OCI-LY3 (cell line): ENCODE results near the gene COL4A1.

Source experiments
- H2AFZ ChIP-seq: fragments of 200-600, 300-600 bp; shearing (Covaris generic); 2 replicates; pipeline ENCODE4 v1.6.0; 2014; ENCODE audit warnings: antibody characterized with exemption, low read depth, low read length
- H3K27ac ChIP-seq: fragments of 200-600, 300-600 bp; sonication (generic); 2 replicates; pipeline ENCODE4 v1.5.1; 2014; ENCODE audit warnings: mild to moderate bottlenecking, low read length, moderate library complexity, mixed read lengths
- H3K27me3 ChIP-seq: fragments of 200-600, 300-600 bp; sonication (generic); 2 replicates; pipeline ENCODE4 v1.6.1; 2014; ENCODE audit warnings: low read depth, low read length, mixed read lengths
- H3K36me3 ChIP-seq: fragments of 200-600, 300-600 bp; sonication (generic); replicated peaks from 2 replicates; pipeline ENCODE3; 2014; ENCODE audit warnings: low read depth, low read length, mixed read lengths
- H3K4me1 ChIP-seq: fragments of 300-600, 200-600 bp; sonication (generic); 2 replicates; pipeline ENCODE4 v1.6.1; 2014; ENCODE audit warnings: low read length, mixed read lengths
- H3K4me2 ChIP-seq: fragments of 200-600, 300-600 bp; sonication (generic); 2 replicates; pipeline ENCODE4 v1.6.1; 2014; ENCODE audit warnings: low read length, mixed read lengths
- H3K4me3 ChIP-seq: fragments of 300-600, 200-600 bp; sonication (generic); 2 replicates; pipeline ENCODE4 v1.5.1; 2014; ENCODE audit warnings: antibody characterized with exemption, mild to moderate bottlenecking, low read length, moderate library complexity
- H3K79me2 ChIP-seq: fragments of 300-600, 200-600 bp; shearing (Covaris generic); 2 replicates; pipeline ENCODE4 v1.6.1; 2014; ENCODE audit warnings: mild to moderate bottlenecking, low read length, mixed read lengths
- H3K9ac ChIP-seq: fragments of 300-600, 200-600 bp; shearing (Covaris generic); 2 replicates; pipeline ENCODE4 v1.6.0; 2014; ENCODE audit warnings: mild to moderate bottlenecking, low read length, moderate library complexity
- H3K9me3 ChIP-seq: fragments of 200-600, 300-600 bp; shearing (Covaris generic); 2 replicates; pipeline ENCODE4 v1.6.1; 2014; ENCODE audit warnings: low read length, mixed read lengths; ENCODE audit not compliant: insufficient read depth
- H4K20me1 ChIP-seq: fragments of 200-600, 300-600 bp; sonication (generic); 2 replicates; pipeline ENCODE4 v1.6.1; 2016; ENCODE audit warnings: low read length, mixed read lengths; ENCODE audit not compliant: insufficient read depth
- EZH2phosphoT487 ChIP-seq: fragments of 200-600 bp; shearing (Covaris generic); IDR thresholded peaks from 2 replicates; pipeline ENCODE4 v1.6.1; 2018; ENCODE audit warnings: antibody characterized with exemption, mixed run types, low read depth
- TF ChIP-seq, protein P1 (sequence below): fragments of 200-600, 300-600 bp; sonication (generic); IDR thresholded peaks from 2 replicates; pipeline ENCODE4 v1.5.1; 2014; ENCODE audit warnings: antibody characterized with exemption, low read length, low read depth

COL4A1 gene

DNA sequence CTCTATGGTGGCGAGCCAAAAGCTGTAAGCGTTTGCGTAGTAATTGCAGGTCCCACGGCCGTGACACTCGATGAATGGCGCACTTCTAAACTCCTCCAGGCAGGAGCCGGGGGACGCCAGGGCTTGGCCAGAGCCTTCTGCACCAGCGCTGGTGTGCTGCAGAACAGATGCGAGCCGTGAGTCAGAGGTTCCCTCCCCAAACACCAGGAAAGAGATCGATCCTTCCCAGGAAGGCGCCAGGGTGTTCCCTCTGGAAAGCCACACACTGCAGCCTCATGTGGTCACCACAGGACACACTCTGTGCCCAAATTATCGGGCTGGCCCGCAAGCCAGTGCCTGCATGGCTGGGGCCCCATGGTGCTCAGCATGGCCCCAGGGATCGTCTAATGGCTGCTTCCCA, 154.6 kb downstream of the COL4A1 start:
- no peak for TF ChIP-seq EZH2phosphoT487
- TF ChIP-seq, protein P1, sequence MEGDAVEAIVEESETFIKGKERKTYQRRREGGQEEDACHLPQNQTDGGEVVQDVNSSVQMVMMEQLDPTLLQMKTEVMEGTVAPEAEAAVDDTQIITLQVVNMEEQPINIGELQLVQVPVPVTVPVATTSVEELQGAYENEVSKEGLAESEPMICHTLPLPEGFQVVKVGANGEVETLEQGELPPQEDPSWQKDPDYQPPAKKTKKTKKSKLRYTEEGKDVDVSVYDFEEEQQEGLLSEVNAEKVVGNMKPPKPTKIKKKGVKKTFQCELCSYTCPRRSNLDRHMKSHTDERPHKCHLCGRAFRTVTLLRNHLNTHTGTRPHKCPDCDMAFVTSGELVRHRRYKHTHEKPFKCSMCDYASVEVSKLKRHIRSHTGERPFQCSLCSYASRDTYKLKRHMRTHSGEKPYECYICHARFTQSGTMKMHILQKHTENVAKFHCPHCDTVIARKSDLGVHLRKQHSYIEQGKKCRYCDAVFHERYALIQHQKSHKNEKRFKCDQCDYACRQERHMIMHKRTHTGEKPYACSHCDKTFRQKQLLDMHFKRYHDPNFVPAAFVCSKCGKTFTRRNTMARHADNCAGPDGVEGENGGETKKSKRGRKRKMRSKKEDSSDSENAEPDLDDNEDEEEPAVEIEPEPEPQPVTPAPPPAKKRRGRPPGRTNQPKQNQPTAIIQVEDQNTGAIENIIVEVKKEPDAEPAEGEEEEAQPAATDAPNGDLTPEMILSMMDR = no peak
- no peak overlapping the region for H3K4me2 ChIP-seq

DNA sequence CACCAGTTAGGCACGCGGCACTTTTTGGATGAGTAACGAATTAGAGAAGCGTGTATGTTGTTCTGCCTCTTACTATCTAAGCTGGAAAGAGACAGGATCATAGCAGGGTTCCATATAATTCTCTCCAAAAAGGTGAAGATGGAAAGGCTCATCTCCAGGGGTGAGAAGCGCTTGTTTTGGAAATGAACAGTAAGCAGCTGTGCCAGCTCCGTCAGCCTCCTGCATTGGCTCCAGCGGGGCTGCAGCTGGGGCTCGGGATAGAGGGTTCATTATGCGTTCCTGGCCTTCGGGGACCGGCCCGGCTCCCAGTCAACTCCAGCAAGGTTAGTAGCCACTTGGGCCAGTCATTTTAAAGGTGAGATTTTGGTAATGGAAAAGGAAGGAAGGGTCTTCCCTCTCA, 155.5 kb downstream of the COL4A1 start:
- H3K27me3 ChIP-seq = peaks cover under 1% of the 10 kb centered on the region; the same call in 1 of the 2 replicates
- H4K20me1 ChIP-seq = no peaks in the 10 kb centered on the region
- TF ChIP-seq EZH2phosphoT487 = no peak
- TF ChIP-seq, protein P1 = no peak
- H2AFZ ChIP-seq = no peak overlapping the region
- no peaks in the 10 kb centered on the region for H3K36me3 ChIP-seq
- no peak overlapping the region for H3K9ac ChIP-seq
- H3K4me1 ChIP-seq = no peaks in the 10 kb centered on the region
- no peaks in the 10 kb centered on the region for H3K79me2 ChIP-seq
- no peak overlapping the region for H3K4me3 ChIP-seq
- H3K9me3 ChIP-seq = no peaks in the 10 kb centered on the region
- no peak overlapping the region for H3K27ac ChIP-seq
- H3K4me2 ChIP-seq = no peak overlapping the region

More for the DNA sequence above, 154.6 kb downstream of the COL4A1 start:
- H3K4me3 ChIP-seq = no peak overlapping the region
- H4K20me1 ChIP-seq = no peaks in the 10 kb centered on the region
- H3K9ac ChIP-seq = no peak overlapping the region
- H2AFZ ChIP-seq = no peak overlapping the region
- no peaks in the 10 kb centered on the region for H3K4me1 ChIP-seq
- no peaks in the 10 kb centered on the region for H3K79me2 ChIP-seq
- H3K36me3 ChIP-seq = no peaks in the 10 kb centered on the region
- no peaks in the 10 kb centered on the region for H3K9me3 ChIP-seq
- H3K27me3 ChIP-seq = peaks cover 9% of the 10 kb centered on the region; the same call in 1 of the 2 replicates
- no peak overlapping the region for H3K27ac ChIP-seq

DNA sequence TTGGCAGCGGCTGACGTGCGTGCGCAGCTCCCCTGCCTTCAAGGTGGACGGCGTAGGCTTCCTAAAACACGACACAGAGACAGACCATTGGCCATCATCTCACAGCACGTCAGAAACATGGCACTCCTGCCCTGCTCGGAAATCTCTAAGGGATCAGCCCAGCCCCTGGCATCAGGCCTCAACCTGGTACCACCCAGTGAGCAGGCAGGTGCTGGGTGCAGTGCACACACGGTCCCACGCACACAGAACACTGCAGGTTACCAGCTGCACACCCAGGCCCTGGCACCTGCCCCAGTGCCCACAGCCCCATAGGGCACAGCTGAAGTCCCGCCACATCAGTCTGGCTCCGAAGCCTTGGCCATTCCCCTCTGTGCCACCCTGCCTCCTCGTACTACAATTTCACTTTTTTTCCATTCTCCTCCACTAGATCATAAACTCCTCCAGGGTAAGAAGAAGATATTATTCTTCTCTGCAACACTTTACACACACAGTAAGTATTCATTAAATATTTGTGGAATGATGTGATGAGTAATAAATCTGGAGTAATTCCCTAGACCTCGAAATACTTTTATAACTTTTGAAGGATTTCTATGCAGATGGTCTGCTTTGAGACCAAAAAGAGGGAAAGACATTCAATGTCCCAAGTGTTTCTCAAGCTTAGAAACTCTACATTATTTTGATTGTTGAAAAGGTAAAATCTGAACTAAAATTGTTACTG, 156.4 kb downstream of the COL4A1 start:
- H3K9ac ChIP-seq = no peak overlapping the region
- no peak for TF ChIP-seq EZH2phosphoT487
- TF ChIP-seq, protein P1 = no peak
- no peaks in the 10 kb centered on the region for H3K36me3 ChIP-seq
- H3K4me1 ChIP-seq = no peaks in the 10 kb centered on the region
- no peaks in the 10 kb centered on the region for H4K20me1 ChIP-seq
- no peaks in the 10 kb centered on the region; the same call in 1 of the 2 replicates for H3K27me3 ChIP-seq
- no peaks in the 10 kb centered on the region for H3K79me2 ChIP-seq
- no peak overlapping the region for H3K27ac ChIP-seq
- no peaks in the 10 kb centered on the region for H3K9me3 ChIP-seq
- no peak overlapping the region for H2AFZ ChIP-seq
- H3K4me3 ChIP-seq = no peak overlapping the region
- no peak overlapping the region for H3K4me2 ChIP-seq

DNA sequence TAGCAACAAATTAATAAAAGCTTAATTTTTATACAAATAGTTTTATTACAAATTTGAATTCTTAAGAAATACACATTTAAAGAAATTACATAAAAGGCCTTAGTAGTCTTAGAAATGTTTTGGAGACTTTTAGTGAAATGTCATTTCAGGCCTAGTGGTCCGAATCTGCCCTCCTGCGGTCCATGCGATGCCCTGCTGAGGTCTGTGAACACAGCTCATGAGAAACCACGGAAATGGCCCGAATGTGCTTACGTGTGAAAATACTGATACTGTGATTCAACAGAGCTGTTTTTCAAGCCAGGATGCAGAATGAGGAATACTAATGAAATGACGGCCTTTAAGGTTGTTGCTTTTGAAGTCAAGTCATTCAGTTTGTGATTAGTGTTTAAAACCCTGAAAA, 157.9 kb downstream of the COL4A1 start:
- Histone ChIP-seq H3K36me3 (no peaks in the 10 kb centered on the region), H3K9me3 (no peaks in the 10 kb centered on the region), H3K27ac (no peak overlapping the region), H3K4me3 (no peak overlapping the region), H3K9ac (no peak overlapping the region), H3K4me1 (no peaks in the 10 kb centered on the region), H3K27me3 (no peaks in the 10 kb centered on the region; the same call in 1 of the 2 replicates), H3K79me2 (no peaks in the 10 kb centered on the region), H2AFZ (no peak overlapping the region), H3K4me2 (no peak overlapping the region), H4K20me1 (no peaks in the 10 kb centered on the region)
- TF ChIP-seq EZH2phosphoT487 = no peak
- TF ChIP-seq, protein P1 = no peak
